CD4-positive, alpha-beta T cell treated with Interleukin-6 at 100 ng/mL for 8 hours (primary cell): Measurements from ENCODE around the gene ANKFY1.
A peak's percentile ranks its signal among the peaks of the same experiment; 100 is the strongest.
"Not testable (repeated sequence)": the region's sequence is repeated elsewhere in the genome, so short reads cannot be mapped to it uniquely, and the experiment has no call there.

ENCODE experiments used
- DNase-seq: peaks from one replicate; pipeline ENCODE4 v3.0.0-alpha.2; 2020; ENCODE audit warnings: mixed read lengths, low spot score

ANKFY1 gene

GRCh38 chr17:4155980-4156620 lies 107.7 kb downstream of the ANKFY1 start:
- no peak for DNase-seq

- DNase-seq = no peak
These were observed 109.6 kb downstream of the ANKFY1 start for GRCh38 chr17:4154201-4154600.

- DNase-seq = no peak
These were observed 111.3 kb downstream of the ANKFY1 start for GRCh38 chr17:4152471-4152870.

- no peak for DNase-seq
These were observed 113.7 kb downstream of the ANKFY1 start for GRCh38 chr17:4150096-4150495.

GRCh38 chr17:4148611-4149308 lies 115.0 kb downstream of the ANKFY1 start:
- no peak for DNase-seq

- no peak for DNase-seq
These were observed 115.9 kb downstream of the ANKFY1 start for GRCh38 chr17:4147751-4148310.

- no peak for DNase-seq
These were observed 117.1 kb downstream of the ANKFY1 start for GRCh38 chr17:4146641-4147040.

GRCh38 chr17:4144422-4144747 lies 119.4 kb downstream of the ANKFY1 start:
- DNase-seq = no peak

GRCh38 chr17:4143563-4144421 lies 120.0 kb downstream of the ANKFY1 start:
- DNase-seq = peak; percentile 89

GRCh38 chr17:4142107-4142900 lies 121.5 kb downstream of the ANKFY1 start:
- peak; percentile 3 for DNase-seq

- DNase-seq = no peak
These were observed 123.7 kb downstream of the ANKFY1 start for GRCh38 chr17:4140125-4140524.

- DNase-seq = not testable (repeated sequence)
These were observed 124.8 kb downstream of the ANKFY1 start for GRCh38 chr17:4138906-4139526.

GRCh38 chr17:4136373-4136772 lies 127.4 kb downstream of the ANKFY1 start:
- no peak for DNase-seq

GRCh38 chr17:4135489-4135888 lies 128.3 kb downstream of the ANKFY1 start:
- no peak for DNase-seq

GRCh38 chr17:4134721-4135120 lies 129.1 kb downstream of the ANKFY1 start:
- DNase-seq = no peak

- DNase-seq = no peak
These were observed 133.1 kb downstream of the ANKFY1 start for GRCh38 chr17:4130715-4131114.

- DNase-seq = no peak
These were observed 136.2 kb downstream of the ANKFY1 start for GRCh38 chr17:4127555-4127954.

GRCh38 chr17:4125552-4125951 lies 138.2 kb downstream of the ANKFY1 start:
- DNase-seq = no peak

GRCh38 chr17:4124999-4125398 lies 138.8 kb downstream of the ANKFY1 start:
- no peak for DNase-seq

- no peak for DNase-seq
These were observed 143.4 kb downstream of the ANKFY1 start for GRCh38 chr17:4120332-4120731.

GRCh38 chr17:4119299-4119698 lies 144.5 kb downstream of the ANKFY1 start:
- no peak for DNase-seq
